GM19193 (cell line): ENCODE measurements around the gene HNF1A.

Experiments used
- POLR2A ChIP-seq: IDR thresholded peaks from 4 replicates; pipeline ENCODE4 v1.6.1; 2011; ENCODE audit not compliant: insufficient read depth, insufficient read length; ENCODE audit errors: extremely low read depth

The HNF1A gene

DNA sequence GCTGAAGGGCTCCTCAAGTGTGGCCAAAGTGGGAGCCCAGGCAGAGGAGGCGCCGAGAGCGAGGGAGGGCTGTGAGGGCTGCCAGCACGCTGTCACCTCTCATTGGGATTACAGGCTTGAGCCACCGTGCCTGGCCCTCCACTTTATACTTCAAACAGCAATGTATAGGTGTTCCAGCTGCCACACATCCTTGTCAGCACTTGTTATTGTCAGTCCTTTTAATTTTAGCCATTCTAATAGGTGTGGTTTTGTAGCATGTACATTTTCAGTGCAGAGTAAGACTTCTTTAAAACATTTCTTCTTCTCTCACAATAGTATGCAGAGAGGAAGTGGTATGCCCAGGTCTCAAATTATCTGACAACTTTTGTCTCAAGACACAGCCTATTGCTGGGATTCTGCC is 27.5 kb upstream of the HNF1A start:
- no peak for TF ChIP-seq POLR2A

DNA sequence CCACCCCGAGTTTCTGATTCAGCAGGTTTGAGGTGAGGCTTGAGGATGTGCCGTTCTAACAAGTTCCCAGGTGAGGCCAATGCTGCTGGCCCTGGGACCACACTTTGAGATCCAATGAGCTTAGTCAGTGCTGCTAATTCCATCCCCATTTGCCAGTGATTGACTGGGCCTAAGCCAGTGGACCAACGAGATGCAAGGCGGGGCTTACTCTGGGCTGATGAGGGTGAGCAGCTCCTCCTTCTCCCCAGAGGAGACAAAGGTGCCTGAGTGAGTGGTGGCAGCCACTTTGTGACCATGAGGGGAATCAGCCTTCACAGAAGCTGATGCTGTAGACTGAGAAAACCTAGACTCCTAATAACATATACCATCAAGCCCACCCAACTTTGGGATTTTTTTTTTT is 23.1 kb upstream of the HNF1A start:
- no peak for TF ChIP-seq POLR2A

DNA sequence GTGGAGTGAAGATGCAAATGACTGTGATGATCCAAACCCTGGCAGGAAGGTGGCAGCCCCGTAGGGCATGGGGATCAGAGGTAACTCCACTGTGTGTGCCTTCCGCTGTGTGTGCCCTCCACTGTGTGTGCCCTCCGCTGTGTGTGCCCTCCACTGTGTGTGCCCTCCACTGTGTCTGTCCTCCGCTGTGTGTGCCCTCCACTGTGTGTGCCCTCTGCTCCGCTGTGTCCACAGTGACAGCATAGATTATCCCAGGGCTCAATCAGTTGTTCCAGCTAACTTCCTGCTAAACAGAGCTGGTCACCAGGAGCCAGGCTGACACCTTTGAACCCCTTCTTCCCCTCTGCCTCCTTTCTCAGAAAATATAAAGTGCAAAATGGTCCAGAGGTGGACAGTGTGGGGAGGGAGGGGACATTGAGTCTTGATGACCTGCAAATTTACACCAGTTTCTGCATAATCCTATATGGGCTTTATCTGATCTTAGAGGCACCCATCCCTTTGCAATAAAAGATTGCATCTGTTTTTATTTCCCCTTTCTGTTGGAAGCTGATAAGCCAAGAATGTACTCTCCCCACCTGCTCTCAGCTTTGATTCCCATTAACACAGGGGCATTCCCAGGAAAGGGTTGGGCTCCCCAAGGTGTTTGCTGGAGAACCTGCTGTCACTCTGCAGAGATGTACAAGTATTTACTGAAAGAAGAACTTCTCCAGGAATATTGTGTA is 21.6 kb upstream of the HNF1A start:
- TF ChIP-seq POLR2A = no peak

DNA sequence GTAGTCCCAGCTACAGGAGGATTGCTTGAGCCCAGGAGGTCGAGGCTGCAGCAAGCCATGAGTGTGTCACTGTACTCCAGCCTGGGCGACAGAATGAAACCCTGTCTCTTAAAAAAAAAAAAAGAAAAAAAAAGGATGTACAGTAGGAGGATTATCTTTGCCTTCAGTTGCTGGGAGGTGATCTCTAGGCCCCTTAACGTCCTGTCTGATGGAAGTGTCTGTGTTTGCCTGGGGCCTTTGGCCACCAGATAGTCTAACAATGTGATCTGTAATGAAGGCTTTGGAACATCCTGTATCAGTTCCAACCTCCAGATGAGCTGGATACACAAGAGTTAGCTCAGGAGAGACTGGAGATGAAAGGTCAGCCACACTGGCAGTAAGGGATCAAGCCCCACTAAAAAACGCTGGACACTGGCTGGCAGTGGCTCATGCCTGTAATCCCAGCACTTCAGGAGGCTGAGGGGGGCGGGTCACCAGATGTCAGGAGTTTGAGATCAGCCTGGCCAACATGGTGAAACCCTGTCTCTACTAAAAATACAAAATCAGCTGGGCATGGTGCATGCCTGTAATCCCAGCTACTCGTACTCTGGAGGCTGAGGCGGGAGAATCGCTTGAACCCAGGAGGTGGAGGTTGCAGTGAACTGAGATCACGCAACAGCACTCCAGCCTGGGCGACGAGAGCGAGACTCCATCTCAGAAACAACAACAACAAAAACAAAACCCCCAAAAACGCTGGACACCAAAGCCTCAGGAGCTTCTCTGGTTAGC is 19.0 kb upstream of the HNF1A start:
- no peak for TF ChIP-seq POLR2A

DNA sequence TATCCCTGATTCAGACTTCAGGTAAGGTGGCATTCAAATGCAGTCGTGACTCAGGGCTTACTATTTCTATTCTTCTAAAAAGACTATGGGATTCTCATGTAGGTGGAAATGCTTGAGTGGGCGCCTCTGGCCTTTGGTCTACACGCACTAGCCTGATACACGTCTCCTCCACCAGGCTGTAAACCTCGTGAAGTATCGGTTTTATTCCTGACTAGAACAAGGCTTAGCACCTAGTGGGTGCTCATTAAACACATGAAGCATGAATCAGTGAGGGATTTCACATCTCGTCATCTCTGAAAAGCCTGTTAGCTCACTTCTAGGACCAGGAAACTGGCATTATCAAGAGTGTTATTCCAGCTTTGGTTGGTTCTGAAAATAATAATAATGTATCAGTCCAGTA is 17.7 kb upstream of the HNF1A start:
- no peak for TF ChIP-seq POLR2A

DNA sequence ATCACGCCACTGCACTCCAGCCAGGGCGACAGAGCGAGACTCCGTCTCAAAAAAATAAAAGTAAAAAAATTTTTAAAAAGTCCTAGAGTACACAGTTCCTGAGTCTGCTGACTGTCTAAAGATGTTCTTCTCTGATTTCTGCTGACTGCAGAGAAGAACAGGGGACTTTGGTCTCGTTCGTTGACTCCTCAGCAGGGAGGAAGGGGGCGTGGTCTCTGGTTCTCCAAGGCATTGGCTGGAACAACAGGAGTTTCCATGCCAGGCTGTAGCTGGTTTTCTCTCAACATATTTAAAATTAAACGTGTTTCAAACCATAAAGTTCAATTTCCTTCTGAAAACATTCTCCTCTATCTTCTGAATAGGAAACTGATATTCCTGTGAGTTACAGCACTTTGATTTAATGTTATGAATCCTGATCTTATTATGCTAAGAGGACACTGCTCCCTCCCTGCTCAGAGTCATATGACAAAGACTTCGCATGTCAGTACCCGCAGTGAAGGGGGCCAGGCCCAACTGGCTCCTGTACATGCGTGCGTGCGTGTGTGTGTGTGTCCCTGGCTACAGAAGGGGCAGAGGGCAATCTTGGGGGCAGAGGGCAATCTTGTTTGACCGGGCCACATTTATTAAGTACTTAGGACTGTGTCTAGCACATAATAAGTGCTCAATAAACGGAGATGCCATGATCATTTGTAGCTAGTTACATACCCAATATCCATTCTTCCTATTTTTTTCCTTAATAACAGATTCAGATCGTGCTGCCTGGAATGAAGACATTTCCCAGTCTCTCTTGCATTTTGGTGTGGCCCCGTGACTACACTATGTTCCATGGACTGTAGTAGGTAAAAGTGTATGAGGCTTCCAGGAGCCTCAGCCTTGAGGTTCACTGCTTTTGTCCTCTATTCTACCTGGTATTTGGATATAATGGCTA is 16.5 kb upstream of the HNF1A start:
- TF ChIP-seq POLR2A = no peak

DNA sequence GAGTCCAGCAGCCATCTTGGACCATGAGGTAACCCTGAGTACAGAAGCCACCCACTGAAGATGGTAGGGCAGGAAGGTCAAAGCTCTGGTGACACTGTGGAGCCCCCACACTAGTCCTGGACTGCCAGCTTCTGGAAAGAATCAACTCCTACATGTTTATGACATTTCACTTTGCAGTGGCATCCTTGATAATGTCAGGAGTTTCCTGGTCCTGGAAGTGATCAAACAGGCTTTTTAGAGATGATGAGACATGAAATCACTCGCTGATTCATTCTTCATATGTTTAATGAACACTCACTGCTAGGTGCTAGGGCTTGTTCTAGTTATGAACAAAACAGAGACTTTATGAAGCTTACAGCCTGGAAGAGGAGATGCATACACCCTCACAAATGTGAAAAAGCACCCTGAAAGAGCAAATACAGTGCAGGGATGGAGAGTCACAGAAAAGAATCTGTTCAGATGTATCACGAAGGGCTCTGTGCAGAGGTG is 15.8 kb upstream of the HNF1A start:
- TF ChIP-seq POLR2A = no peak

DNA sequence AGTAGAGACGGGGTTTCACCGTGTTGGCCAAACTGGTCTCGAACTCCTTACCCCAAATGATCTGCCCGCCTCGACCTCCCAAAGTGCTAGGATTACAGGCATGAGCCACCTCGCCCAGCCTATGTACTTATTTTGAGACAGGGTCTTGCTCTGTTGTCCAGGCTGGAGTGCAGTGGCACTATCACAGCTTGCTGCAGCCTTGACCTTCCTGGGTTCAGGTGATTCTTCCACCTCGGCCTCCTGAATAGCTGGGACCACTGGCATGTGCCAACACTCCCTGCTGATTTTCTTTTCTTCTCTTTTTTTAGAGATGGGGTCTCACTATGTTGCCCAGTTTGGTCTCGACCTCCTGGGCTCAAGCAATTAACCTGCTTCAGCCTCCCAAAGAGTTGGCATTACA is 14.0 kb upstream of the HNF1A start:
- no peak for TF ChIP-seq POLR2A

DNA sequence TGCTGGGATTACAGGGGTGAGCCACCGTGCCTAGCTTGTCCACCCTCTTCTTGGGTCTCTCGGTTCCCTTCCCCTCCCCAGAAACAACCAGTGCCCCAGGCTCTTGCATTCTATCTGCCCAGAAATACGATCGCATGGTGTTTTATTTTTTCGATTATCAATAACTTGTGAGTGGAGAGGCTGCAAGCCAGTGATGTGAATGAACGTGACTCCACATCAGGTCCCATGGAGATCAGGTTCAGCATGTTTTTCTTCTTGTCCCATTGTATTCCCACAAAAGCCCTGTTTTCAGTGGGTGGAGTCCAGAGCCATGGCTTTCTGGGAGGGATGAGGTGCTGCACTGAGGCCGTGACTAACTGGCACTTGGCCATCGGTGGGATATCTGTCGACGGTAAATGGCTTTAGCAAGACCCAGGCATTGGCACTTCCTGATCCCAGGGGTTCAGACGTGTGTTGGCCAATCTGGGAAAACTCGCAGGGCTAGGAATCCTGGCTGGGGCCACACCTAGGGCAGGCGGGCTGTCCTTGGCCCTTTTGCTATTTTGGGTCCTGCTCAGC is 12.7 kb upstream of the HNF1A start:
- TF ChIP-seq POLR2A = no peak

DNA sequence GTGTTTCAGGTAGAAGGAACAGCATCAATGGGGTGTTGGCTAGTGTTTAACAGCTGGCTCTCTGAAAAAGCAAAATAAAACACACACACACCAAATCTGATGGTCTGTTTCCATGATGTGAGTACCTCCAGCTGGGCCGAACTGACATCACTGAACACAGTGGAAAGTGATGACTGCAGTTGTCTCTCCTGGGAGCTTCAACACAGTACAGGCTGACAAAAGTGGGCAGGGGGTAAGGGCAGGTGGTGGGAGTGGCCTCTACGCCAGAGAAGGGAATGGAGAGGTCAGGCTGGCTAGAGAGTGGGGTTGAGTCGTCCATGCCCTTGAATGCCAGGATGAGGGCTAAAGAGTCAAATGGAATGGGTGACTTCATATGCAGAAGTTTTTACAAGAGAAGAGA is 8.0 kb upstream of the HNF1A start:
- TF ChIP-seq POLR2A = no peak

DNA sequence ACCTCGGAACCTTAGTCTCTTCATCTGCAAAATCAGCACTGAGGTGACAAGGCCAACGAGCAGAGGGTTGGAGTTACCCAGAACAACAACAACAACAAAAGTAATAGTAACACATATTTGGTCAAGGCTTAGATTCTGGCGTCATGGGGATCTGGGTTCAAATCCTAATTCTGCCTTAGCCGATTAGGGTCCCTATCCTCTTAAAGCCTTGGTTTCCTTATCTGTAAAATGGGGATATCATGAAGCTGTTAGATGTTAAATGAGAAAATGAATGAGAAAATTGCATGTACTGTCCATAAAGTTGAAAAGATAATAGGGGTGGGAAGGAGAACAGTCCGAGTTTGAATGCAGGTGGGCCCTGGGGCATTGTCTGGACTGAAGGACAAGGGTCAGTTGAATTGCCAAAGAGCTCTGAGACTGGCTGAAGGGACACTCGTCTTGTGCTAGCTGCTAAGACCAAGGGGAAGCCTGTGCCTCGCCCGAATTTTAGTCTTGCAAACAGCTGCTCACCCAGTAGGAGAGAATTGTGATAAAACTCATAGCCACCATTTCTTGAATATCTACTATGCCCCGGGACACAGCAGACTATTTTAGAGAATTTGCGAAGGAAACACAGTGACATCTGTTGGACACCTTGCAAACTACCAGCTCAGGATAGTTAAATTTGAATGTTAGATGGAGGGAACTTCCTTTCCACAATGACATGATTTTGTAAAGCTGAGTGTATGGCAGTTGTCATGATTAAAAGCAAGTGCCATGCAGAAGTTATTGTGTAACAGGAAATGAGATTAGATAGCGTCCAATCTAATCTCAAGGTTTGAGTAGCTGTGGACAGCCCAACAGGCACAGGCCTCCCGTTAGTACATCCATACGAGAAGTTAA is 6.8 kb upstream of the HNF1A start:
- TF ChIP-seq POLR2A = no peak

DNA sequence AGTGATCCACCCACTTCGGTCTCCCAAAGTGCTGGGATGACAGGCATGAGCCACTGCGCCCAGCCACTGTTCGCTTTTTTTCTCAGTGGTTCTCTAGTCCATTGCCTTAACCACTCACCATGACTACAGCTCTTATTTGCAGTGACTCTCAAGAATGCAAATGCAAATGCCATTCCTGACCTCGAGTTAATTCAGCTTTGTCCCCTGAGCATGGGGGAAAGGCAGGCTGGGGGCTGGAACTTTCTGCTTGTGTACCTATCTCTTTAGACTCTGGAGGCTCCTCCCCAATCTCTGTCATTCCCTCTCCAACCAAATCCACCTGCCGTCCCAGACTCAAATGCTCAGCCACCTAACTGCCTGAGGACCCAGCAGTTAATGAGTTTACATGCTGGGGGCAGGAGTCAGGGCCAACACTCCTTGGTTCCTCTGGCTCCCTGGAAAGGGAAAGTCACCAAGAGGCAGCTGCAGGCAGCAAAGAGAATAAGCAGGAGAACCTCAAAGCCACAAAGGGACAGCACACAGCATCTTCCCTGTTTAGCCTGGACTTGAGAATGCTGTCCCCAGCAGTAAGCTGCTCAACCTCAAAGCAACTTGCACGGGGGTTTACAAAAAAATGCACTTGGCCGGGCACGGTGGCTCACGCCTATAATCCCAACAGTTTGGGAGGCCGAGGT is 5.3 kb upstream of the HNF1A start:
- TF ChIP-seq POLR2A = no peak

DNA sequence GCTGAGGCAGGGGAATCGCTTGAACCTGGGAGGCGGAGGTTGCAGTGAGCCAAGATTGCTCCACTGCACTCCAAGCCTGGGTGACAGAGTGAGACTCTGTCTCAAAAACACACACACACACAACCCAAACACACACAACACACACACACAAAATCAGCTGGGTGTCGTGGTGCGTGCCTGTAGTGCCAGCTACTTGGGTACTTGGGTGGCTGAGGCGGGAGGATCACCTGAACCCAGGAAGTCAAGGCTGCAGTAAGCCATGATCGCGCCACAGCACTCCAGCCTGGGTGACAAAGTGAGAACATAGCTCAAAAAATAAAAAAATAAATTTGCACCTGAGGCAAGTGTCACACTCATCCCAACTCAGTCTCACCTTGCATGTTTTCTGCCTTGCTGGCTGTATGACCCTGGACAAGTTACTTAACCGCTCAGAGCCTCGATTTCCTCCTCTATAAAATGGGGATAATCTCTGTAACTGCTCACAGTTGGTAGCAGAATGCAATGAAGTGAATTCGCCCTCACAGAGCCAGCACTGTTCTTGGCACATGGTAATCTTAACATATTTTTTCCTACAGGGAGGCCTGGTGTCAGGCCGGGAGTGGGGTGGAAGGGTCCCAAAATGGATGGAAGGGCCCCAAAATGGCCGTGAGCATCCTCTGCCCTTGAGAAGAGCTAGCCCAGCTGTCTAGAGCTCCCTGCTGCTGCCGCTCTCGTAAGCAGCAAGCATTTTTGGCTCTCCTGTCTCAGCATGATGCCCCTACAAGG is 630 bp upstream of the HNF1A start:
- TF ChIP-seq POLR2A = no peak
